Measurements from ENCODE around the gene FBXL17.

FBXL17 gene

DNA sequence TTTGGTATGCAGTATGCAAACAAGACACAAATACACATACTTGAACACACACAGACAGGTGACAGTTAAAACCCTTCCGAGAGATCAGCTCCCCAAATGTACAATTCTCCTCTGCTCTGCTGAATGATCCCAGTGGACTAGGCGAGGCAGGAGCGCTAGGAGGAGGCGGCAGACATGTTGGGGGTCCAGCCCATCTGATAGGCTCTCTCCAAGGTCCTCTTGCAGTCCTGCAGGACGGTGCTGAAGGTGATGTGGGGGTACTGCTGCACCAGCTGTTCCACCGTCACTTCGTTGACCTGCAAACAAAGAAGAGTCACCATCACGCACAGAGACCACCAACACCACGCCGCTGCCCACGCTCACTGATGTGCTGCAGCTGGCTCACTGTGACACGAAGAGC lies 520.3 kb downstream of the FBXL17 start:
- no peak for DNase-seq (ENCODE audit: low read depth in 2 of 2)

DNA sequence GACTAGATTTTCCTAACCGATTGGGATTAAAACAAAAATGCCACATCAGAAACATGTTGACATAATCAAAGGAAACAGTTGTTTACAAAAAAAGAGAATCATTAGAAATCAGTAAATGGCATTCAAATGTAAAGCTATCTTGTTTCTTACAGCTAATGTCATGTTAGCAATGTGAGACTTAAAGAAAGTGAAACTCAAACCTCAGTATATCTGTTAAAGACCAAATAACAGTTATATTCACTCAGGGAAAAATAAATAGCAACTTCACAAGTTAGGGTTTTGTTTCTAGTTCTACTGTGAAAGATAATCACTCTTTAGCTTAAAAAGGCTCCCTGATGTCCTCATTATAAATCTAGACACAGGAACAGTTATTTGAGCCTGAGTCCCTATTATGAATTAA lies 521.9 kb downstream of the FBXL17 start:
- no peak for DNase-seq (ENCODE audit: low read depth in 2 of 2)

DNA sequence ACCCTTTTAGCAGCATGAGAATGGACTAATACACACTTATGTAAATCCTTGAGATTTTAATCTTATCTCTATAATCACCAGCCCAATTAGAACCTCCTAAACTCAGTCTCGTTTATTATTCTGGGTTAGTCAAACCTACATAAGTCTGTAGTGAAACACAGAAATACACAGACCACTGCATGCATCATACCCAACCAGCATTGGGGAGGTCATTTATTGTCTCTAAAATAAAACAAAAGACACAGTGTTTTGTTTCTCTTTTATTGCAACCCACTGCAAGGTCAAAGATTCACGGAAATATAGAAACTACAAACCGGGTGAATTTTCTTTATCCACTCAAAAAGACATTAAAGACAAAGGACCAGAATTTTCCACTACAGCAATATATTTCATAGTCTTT lies 523.1 kb downstream of the FBXL17 start:
- DNase-seq (ENCODE audit: low read depth in 2 of 2), result no peak

DNA sequence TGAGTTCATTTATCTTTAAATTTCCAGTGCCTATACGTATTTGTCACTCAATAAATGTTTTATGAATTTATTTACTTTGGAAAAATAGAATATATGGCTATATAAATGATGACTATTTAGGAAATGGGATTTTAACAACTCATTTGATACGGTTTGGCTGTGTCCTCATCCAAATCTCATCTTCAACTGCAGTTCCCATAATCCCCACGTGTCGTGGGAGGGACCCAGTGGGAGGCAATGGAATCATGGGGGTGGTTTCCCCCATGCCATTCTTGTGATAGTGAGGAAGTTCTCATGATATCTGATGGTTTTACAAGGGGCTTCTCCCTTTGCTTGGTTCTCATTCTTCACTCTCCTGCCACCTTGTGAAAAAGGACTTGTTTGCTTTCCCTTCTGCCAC lies 523.6 kb downstream of the FBXL17 start:
- DNase-seq (ENCODE audit: low read depth in 2 of 2), result no peak

DNA sequence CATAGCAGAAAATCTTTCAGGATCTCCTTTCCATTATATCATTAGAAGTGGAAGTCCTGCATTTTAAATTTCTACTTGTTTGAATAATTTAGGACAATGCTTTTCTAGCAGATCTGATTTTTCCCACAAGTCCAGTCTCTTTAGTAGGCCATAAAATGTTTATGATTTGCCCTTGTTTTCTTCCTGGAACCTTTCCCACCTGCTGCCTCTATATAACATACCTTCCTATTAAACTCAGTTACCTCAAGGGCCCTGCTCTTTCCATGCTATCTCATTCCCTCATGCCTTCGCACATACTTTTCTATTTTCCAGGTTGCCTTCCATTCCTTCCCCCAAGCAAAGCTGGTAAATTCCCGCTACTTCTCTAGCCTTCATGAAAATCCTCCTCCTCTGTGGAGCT lies 524.1 kb downstream of the FBXL17 start:
- no peak for DNase-seq (ENCODE audit: low read depth in 2 of 2)

DNA sequence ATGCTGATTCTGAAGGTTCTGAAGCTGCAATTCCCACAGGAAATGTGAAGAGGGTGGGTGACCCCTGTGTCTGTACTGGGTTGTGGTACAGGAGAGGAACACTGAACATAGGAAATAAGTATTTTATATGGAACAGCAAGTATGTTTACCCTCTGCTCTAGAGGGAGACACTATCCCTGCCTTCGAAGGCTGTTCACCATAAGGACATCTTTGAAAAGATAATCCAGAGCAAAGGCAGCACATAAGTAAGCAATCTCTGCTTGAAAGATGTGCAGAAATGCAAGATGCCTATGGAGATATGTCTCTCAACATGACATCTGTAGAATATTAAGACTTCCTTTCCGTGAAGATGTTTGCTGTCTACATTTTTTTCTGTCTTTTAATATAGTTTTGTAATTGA lies 526.7 kb downstream of the FBXL17 start:
- no peak for DNase-seq (ENCODE audit: low read depth in 2 of 2)

DNA sequence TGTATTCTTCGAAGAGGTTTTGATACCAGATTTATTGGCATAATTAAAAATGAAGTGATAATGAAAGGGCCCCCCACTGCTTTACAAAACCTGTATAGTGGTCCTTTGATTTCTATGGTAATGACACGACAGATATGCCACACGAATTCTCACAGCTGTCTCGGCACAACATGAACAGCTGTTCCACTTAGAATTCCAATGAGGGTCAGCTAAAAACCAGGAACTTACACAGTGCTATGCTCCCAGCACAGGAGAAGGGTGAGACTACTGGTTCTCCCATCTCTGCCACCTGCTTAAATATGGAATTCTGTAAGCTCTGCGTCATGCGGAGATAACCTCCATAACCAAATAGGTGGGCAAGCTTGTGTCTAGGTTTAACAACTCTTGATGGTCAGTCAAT lies 528.2 kb downstream of the FBXL17 start:
- DNase-seq (ENCODE audit: low read depth in 2 of 2), result no peak

DNA sequence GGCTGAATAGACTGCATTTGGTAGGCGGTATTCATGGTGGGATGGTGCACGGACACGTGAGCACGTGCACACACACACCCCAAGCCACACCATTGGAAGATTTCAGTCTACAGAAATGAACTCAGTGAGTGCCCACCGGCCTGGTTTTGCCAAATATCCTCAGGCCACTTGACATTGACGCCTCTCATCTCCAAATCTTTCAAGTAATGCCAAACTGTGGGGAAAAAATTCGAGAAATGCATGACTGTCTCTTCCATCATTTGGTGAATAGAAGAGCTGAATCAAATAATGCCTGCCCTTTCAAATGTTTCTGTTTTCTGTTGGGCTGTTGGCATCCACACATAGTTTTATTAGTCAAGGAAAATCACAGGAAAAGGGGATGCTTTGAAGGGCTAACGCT lies 528.9 kb downstream of the FBXL17 start:
- DNase-seq (ENCODE audit: low read depth in 2 of 2), result no peak

DNA sequence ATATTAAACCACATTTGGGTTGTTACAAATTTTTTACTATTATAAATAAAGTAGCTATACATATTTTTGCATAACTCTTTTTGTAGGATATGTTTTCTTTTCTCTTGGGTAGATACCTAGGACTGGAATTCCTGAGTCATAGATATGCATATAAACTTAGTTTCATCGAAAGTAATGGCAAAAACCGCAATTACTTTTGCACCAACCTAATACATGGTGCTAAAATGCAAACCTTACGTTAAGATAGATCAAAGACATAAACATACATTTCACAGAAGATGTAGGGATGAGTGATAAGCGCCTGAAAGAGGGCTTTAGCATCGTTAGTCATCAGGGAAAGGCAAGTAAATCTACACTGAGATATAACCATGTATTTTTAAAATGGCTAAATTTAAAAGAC lies 532.8 kb downstream of the FBXL17 start:
- DNase-seq (ENCODE audit: low read depth in 2 of 2), result no peak

DNA sequence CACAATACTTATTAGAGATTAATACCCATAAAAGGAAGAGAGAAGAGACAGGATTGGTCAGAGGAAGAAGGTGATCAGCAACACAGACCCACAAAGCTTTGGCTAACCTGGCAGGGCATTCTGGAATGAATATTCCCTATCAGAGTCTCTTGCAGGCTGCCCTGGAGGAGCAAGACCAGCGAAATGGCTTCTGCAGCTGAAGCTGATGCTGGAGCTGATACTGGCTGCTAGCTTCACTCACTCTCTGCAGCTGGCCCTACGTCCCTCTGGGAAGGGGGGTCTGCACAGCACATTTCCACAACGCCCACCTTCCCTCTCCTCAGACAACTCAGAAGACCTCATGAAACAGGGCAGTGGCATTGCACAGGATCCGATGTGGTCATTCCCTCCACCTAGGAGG lies 541.3 kb downstream of the FBXL17 start:
- DNase-seq (ENCODE audit: low read depth in 2 of 2), result no peak

DNA sequence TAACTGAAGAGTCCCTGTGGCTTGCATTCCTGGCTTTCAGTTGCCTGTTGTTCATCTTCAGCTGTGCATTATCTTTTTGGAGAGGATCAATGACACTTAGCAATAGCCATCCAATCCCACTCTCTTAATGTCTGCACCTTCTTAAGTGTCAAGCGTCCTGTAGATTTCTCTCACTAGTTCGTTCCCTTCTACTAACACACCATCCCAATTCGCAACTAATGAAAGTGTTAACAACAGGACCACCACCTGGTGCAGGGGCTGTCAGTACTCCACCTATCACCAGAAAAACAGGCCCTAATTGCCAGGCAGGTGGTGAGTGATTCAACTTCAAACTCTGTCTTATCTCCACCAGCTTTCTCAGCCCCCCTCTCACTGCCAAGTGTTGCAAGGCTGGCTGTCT lies 541.7 kb downstream of the FBXL17 start:
- DNase-seq (ENCODE audit: low read depth in 2 of 2), result no peak

DNA sequence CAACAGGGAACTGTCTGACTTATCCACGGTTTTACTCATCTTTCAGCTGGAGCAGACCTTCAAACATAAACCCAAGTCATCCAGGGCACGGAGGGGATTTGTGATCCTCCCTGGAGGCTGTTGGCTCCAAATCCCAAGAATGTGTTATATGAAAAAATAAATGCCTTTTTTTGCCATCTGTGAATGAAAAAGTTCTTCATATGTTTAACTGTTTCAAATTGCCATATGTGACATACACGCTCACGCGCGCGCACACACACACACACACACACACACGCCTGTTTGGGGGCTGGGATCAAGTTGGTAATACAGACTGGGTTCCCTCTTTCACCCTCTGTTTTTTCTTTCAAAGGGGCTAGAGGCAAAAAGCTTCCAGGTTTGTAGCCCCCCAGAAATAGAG lies 546.8 kb downstream of the FBXL17 start:
- DNase-seq (ENCODE audit: low read depth in 2 of 2), result no peak

DNA sequence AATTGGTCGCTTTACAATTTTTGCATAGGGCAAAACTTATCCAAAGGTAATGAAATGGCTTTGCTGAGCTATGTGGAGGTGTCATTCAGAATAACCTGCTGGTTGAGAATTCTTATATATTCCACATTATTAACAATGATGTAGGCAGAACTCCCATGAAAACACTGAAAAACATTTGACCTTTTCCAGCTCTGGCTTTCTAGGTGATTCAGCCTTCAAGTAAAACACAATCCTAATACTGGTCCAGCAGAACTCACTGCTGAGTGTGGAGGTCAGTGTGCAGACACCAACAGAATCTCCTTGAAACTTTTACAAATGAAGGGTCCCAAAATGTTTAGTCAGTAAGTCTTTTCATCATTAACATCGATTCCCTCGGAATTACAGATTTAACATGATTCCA lies 549.2 kb downstream of the FBXL17 start:
- no peak for DNase-seq (ENCODE audit: low read depth in 2 of 2)

DNA sequence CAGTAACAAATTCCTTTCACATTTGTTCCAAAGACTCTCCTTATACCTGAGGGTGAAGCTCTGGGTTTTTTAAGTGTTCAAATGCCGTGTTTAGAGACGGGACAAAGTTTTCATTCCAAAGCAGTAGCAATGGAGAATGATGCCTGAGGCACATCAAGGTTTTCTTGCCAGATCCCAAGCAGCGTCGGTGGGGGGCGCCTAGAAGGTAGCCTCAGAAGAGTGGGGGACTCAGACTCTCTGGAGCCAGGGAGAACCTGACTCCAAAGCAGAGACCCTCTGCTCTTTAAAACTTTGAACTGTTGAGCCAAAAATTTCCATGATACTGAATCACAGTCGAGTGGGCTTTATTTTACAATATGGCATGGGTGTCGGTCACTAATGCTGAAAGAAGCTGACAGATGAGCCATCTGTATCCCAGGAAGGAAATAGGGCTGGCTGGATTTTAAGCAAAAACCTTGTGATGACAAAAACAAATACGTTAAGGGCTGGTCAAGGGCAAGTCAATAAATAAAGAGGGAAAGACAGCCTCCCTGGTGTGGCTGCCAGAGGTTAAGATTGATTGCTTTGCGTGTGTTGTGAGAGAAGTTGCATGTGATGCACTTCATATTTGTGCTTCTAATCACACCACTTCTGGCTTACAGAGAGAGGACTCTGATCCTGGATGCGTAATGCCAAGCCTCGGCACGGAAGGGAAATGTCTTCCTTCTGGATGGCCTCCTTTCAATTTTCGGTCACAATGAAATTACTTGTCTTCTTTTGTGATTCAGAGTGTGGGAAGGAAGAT lies 550.1 kb downstream of the FBXL17 start:
- DNase-seq (ENCODE audit: low read depth in 2 of 2), result no peak

DNA sequence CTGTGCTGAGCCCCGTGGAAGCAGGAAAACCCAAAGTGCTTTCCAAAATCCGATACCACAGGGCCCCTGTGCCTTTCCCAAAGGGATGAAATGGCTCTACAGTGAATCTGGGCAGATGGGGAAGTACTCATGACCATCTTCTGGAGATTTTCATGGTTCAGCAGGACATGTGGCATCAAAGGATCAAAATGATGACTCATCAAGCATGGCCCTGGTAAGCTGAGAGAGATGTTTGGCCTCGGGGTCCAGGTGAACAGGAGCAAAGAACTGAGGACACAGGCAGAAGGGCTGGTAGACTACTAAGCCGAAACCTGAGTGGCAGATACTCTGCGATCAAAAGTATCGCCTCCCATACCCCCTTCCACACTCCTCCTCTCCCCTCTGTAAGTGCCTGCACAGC lies 551.1 kb downstream of the FBXL17 start:
- DNase-seq (ENCODE audit: low read depth in 2 of 2), result no peak

DNA sequence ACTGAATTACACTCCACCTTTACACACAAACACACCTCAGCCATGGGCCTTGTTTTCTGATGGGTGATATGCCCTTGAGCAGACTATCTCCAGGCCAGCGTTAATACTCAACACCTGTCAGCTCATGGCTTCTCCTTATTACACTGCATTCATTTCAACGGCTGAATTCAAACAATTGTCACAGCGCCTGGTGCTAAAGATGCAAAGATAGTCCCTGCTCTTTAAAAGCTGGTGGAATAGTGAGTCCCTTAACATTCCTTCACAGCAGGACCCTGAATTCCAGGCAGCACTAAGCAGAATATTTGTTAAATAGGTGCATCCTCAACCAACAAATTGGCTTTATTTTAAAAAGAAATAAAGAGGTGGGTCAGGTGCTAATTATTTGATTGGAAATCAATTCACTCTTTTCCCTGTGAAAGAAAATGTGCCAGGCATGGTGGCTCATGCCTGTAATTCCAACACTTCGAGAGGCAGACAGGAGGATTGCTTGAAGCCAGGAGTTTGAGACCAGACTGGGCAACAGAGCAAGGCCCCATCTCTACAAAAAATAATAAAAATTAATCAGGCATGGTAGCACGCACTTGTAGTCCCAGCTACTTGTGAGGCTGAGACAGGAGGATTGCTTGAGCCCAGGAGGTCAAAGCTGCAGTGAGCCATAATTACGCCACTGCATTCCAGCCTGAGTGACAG lies 555.4 kb downstream of the FBXL17 start:
- no peak for DNase-seq (ENCODE audit: low read depth in 2 of 2)

DNA sequence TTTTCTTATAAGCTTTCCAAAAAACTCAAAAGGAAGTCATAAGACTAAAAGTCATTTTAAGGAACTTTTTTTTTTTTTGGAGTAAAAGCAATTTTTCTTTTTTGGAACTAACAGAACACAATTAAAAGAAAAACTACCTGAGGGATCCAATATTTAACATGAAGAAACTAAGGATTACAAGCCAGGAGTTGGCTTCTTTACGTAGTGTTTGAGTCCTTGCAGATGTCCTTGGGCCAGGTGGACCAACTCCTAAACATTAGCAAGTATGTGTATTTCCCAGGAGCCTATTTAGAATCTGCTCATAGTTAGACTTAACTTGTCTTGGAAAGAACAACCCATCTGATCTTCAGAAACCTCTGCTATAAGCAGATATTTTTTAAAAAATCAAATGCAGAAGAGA lies 557.1 kb downstream of the FBXL17 start:
- no peak for DNase-seq (ENCODE audit: low read depth in 2 of 2)

DNA sequence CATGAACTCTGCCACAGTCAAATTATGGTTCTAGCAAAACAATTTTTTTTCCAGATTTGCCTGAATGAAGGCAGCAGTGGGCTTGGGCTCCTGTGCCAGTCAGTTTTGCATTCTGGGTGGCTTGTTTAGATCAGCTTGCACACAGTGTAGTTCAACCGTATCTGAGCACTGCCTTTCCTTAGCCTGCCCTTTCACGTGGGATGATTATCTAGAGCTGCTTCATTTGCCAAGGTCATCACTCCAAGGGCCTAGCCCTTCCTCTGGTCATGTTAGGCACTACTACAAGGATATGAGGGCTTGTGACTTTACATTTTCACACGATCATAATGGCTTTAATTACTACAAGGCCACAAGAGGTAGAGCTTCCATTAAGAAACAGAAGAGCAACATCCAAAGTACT lies 560.6 kb downstream of the FBXL17 start:
- no peak for DNase-seq (ENCODE audit: low read depth in 2 of 2)

DNA sequence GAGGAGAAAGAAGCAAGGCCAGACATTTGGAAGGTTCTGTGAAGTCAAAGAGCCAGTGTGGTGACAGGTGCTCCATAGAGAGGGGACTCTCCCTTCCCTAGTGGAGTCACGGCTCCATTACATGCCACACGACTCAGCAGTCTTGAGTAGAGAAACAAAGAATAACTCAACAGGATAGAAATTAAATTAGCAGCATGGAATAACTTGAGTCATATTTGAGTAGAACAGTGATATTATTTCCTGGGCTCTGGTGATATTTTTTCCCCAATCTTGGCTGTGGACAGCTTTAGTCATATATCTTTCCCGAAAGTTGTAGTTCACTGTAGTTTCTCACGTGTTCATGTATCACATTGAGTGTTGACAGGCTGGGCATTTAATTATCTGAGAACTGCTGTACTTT lies 561.5 kb downstream of the FBXL17 start:
- DNase-seq (ENCODE audit: low read depth in 2 of 2), result no peak

DNA sequence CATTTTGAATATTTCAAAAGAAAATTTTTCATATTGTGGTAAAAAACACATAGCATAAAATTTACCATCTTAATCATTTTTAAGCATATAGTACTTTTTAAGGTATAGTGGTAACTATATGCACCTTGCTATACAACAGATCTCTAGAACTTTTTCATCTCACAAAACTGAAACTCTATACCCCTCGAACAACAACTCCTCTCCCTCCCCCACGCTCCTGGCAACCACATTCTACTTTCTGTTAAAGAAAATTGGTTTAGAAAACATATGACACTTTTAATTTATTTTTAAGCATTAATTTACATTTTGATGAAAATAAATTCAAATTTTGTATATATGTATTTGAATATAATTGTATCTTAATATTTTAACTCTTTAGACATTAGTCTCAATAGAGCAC lies 563.9 kb downstream of the FBXL17 start:
- DNase-seq (ENCODE audit: low read depth in 2 of 2), result no peak

DNA sequence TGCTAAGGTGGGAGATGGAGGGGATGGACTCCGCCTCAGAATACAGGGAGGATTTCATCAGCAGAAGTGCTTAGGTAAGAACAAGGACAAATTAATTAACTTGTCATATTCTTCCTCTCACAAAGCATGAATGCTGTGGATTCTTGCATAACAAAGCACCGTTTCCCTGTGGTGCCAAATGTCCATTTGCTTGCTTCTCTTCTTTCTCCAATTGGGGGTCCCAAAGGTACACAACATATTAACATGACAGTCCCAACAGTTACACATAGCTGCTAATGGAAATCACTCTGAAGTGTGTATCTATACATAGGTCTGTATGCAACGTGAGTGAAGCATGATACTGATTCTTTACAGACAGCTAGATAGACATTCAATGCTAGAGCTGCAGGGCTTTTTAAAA lies 564.5 kb downstream of the FBXL17 start:
- no peak for DNase-seq (ENCODE audit: low read depth in 2 of 2)

DNA sequence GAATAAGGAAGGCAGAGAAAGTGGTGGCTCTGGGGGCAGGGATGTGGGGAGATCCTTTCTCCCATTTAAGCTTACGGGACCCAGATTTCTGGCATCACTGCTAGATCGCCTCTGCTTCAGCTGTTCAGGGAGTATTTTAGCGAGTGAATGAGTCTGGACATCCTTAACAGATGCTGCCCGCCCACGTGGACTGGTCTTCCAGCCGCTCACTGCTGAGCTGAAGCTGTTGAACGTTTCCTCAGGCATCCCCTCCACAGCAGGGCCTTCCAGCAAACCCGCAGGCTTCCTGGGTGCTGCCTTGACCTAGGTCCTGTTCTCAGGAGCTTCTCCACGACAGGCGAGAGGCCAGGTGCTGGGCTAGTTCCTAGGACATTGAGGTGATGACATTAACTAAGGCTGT lies 566.8 kb downstream of the FBXL17 start:
- no peak for DNase-seq (ENCODE audit: low read depth in 2 of 2)

DNA sequence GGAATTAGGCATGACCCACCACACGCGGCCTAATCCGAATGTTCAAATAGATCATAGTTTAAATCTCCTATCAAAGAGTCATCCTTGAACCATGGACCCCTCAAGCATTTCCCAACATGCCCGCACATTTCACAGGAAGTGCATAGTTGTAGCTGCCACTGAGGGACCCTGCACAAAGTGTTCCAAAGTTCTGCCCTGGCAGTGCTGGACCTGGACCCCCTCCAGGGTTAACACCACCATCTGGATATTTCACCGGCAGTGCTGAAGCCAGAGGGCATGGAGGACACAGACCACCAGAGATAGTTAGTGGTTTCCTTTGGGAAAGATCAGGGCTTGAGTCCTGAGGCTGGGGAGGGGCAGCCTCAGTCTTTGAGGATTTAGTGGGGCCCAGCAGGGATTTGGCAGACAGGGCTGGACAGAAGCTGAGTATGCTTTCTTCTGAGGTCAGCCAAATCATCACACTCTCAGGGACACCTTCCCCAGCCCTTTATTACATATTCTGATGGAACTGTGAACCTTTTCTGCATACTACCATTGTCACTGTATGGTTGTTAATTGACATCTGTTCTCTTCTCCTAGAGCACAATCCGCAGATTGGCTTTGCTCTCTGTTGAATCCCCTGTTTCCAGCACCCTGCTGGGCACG lies 567.6 kb downstream of the FBXL17 start:
- no peak for DNase-seq (ENCODE audit: low read depth in 2 of 2)

Data from stimulated activated CD4-positive, alpha-beta T cell treated with anti-CD3 and anti-CD28 coated beads, Interleukin-4, amount 100 ng/mL, for 48 hours (primary cell).